Measurements from ENCODE around the gene GPR50. TPM values are rescaled to one million over a fixed set of nuclear protein-coding genes. Genes with fewer than 3 reads are reported as not detected.

The GPR50 gene
- total RNA-seq, 1 donor from 2014 or later = not detected

DNA sequence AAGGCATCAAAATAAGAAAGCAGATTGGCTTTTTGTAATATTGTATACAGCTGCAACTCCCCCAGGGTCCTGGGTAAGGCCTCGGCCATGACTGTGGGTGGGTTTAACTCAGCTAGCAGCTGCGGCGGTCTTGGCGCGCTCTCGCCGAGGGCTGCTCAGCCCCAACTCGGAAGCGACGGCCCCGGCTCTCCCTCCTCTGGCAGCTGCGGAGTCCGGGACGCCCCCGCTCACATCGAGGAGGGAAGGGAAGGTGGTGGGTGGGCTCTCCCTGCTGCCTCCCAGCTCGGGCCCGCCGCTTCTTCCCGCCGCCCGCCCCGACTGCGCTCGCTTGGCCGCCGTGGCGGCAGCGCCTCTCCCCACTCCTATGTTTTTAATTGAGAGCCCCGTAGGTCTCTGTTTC lies 51.2 kb downstream of the GPR50 start:
- DNase-seq = peak; percentile 45

DNA sequence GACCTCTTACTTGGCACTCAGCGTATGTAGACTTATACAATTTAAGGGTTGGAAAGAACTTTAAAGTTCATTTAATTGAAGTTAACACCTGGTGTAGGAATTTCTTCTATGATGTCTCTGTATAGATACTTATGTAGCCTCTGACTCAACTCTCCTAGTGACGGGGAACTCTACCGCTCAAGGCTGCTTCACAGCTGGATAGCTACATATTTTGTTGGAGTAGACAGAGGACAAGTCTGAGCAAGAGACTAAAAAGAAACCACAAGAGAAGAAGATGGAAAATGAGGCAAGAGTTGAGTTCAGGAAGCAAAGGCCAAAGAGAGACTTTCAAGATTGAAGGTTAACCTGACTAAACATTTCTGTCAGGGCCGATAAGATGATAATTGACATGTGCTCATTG lies 52.6 kb downstream of the GPR50 start:
- DNase-seq = no peak

Small RNA genes lying within 50 kb of the gene (small RNA-seq; reads per million reads assigned to genes)
- not detected for gene MIR4330 (ENCODE audit: low replicate concordance)

Other genes starting within 250 kb of the GPR50 start
- gene HMGB3, start 193.2 kb upstream of the GPR50 start, total RNA-seq = 16.6 TPM
- 30.7 TPM for gene VMA21, start 220.6 kb downstream of the GPR50 start, total RNA-seq